Osteoblast (primary cell): ENCODE results near the gene ZNF335. TPM values are rescaled to one million over a fixed set of nuclear protein-coding genes. Genes with fewer than 3 reads are reported as not detected.

Source experiments
- DNase-seq: peaks from one replicate; pipeline ENCODE4 v3.0.0; 2011; ENCODE audit warnings: low spot score, mixed read lengths; ENCODE audit not compliant: insufficient read length; ENCODE audit errors: missing footprints
- H2AFZ ChIP-seq: 2 replicates; pipeline ENCODE4 v1.6.0; 2011; ENCODE audit warnings: mild to moderate bottlenecking, low read length
- H3K27ac ChIP-seq: 2 replicates; pipeline ENCODE4 v1.5.1; 2011; ENCODE audit warnings: mild to moderate bottlenecking, low read depth, low read length, moderate library complexity
- H3K27me3 ChIP-seq: 2 replicates; pipeline ENCODE4 v1.6.0; 2012; ENCODE audit warnings: mild to moderate bottlenecking, control low read depth, inconsistent platforms, low read length, moderate library complexity; ENCODE audit not compliant: insufficient read depth
- H3K36me3 ChIP-seq: 2 replicates; pipeline ENCODE4 v1.5.1; 2011; ENCODE audit warnings: mild to moderate bottlenecking, low read length, control low read depth, moderate library complexity; ENCODE audit not compliant: insufficient read depth
- H3K4me1 ChIP-seq: 2 replicates; pipeline ENCODE4 v1.5.1; 2011; ENCODE audit warnings: mild to moderate bottlenecking, low read length, control low read depth, moderate library complexity; ENCODE audit not compliant: insufficient read depth
- H3K4me2 ChIP-seq: 2 replicates; pipeline ENCODE4 v1.6.0; 2011; ENCODE audit warnings: mild to moderate bottlenecking, low read length; ENCODE audit not compliant: insufficient read depth
- H3K4me3 ChIP-seq: fragments of 200-600 bp; sonication (generic); 3 replicates; pipeline ENCODE4 v1.5.1; 2012; ENCODE audit warnings: mild to moderate bottlenecking, low read length, inconsistent platforms; ENCODE audit not compliant: insufficient read depth
- H3K79me2 ChIP-seq: 2 replicates; pipeline ENCODE4 v1.6.0; 2012; ENCODE audit warnings: mild to moderate bottlenecking, low read length, control low read depth, inconsistent platforms; ENCODE audit not compliant: insufficient read depth
- H3K9me3 ChIP-seq: 2 replicates; pipeline ENCODE4 v1.5.1; 2011; ENCODE audit warnings: low read depth, low read length, control low read depth
- H4K20me1 ChIP-seq: 2 replicates; pipeline ENCODE4 v1.6.0; 2012; ENCODE audit warnings: mild to moderate bottlenecking, low read length, control low read depth; ENCODE audit not compliant: insufficient read depth
- total RNA-seq: library from RNA; depleted of rRNA; stranded (reverse); fragments of >200 nt; gene quantifications from 2 replicates; pipeline ENCODE4 v1.2.3, GENCODE V29; 2012
- TF ChIP-seq, protein P1 (sequence below): IDR thresholded peaks from 2 replicates; pipeline ENCODE4 v1.5.1; 2011; ENCODE audit warnings: mild to moderate bottlenecking, low read depth, low read length, moderate library complexity; ENCODE audit errors: extremely low read depth

The ZNF335 gene
- total RNA-seq, 1 donor: 20.3 TPM

DNA sequence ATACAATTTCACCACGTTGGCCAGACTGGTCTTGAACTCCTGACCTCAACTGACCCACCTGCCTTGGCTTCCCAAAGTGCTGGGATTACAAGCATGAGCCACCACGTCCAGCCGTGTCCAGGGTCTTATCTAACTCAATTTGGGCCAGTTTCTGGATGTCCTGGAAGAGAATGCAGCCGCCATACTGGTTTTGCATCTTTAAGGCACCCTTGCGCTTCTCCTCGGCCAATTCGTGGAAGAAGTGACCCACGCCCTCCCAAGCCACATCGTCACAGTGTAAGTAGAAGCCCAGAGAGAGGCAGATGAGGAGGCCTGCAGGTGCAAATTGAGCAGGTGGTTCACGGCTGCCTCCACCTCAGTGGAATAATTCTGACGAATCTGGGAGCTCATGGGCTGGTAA is 3.7 kb upstream of the ZNF335 start:
- no peaks in the 10 kb centered on the region for H3K36me3 ChIP-seq
- H3K4me1 ChIP-seq: peaks cover 9% of the 10 kb centered on the region
- no peak overlapping the region for H3K27ac ChIP-seq
- H3K9me3 ChIP-seq: no peaks in the 10 kb centered on the region
- TF ChIP-seq, protein P1, sequence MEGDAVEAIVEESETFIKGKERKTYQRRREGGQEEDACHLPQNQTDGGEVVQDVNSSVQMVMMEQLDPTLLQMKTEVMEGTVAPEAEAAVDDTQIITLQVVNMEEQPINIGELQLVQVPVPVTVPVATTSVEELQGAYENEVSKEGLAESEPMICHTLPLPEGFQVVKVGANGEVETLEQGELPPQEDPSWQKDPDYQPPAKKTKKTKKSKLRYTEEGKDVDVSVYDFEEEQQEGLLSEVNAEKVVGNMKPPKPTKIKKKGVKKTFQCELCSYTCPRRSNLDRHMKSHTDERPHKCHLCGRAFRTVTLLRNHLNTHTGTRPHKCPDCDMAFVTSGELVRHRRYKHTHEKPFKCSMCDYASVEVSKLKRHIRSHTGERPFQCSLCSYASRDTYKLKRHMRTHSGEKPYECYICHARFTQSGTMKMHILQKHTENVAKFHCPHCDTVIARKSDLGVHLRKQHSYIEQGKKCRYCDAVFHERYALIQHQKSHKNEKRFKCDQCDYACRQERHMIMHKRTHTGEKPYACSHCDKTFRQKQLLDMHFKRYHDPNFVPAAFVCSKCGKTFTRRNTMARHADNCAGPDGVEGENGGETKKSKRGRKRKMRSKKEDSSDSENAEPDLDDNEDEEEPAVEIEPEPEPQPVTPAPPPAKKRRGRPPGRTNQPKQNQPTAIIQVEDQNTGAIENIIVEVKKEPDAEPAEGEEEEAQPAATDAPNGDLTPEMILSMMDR: no peak
- peaks cover 6% of the 10 kb centered on the region for H3K27me3 ChIP-seq
- no peaks in the 10 kb centered on the region for H4K20me1 ChIP-seq
- no peak overlapping the region for H3K4me3 ChIP-seq
- peaks cover 9% of the 10 kb centered on the region for H3K79me2 ChIP-seq
- DNase-seq: peak; percentile 17
- H3K4me2 ChIP-seq: no peak overlapping the region
- no peak overlapping the region for H2AFZ ChIP-seq

DNA sequence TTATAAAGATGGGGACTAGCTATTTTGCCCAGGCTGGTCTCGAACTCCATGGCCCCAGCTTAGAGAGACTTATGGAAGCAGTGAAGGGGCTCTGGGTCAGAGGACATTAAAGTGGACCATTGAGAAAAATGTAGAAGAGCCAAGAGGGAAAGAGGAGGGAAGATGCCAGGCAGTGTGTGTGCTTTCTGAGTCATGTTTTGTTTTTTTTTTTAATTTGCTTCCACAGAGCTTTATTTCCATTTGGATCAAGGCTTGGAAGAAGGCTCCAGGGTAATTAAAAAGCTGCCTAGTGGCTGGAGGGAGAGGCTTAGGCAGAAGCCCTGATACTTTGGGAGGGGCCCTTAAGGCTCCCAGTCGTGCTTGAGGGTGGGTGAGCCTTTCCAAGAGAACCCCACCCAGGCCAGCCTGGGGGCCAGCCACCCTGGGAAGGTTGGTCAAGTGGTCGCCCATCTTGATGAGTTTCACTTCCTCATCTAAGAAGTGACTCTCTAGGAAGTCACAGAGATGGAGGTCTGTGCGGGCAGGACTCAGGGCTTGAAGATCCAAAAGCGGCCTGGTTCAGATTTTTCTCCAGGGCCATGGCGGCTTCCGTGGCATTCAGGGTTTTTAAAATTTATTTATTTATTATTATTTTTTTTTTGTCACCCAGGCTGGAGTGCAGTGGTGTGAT is 3.0 kb upstream of the ZNF335 start:
- TF ChIP-seq, protein P1: no peak
- Histone ChIP-seq H3K9me3 (no peaks in the 10 kb centered on the region), H3K4me2 (no peak overlapping the region), H3K27ac (no peak overlapping the region), H3K79me2 (peaks cover 15% of the 10 kb centered on the region), H3K36me3 (no peaks in the 10 kb centered on the region), H3K4me1 (peaks cover 15% of the 10 kb centered on the region), H2AFZ (no peak overlapping the region), H3K27me3 (peaks cover 6% of the 10 kb centered on the region), H4K20me1 (peaks cover 6% of the 10 kb centered on the region), H3K4me3 (no peak overlapping the region)
- DNase-seq: peak; percentile 53

DNA sequence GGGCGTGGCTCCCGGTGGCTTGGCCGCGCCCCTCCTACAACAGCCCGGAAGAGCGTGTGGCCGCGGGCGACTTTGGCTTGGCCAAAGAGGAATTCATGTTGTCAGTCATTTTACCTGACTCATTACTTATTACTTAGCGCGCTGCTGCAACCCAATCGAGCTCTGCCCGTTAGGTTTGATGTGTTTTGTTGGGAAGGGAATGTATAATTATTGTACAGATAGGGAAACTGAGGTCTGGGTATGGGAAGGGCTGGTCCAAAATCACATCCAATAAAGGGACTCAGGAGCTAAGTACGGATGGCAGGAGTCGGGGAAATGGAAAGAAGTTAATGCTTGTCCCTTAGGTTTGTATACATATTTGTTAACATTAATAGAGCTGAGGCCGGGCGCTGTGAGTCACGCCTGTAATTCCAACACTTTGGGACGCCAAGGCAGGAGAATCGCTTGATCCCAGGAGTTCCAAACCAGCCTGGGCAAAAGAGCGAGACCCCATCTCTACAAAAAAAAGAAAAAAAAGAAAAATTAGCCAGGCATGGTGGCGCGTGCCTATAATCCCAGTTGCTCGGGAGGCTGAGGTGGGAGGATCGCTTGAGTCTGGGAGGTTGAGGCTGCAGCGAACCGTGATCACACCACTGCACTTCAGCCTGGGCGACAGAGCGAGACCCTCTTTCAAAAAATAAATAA is 639 bp upstream of the ZNF335 start:
- peak overlapping the region; percentile 97 for H3K4me2 ChIP-seq
- TF ChIP-seq, protein P1: no peak
- peaks cover 34% of the 10 kb centered on the region for H3K79me2 ChIP-seq
- H2AFZ ChIP-seq: peak overlapping the region; percentile 86
- peaks cover 35% of the 10 kb centered on the region for H3K4me1 ChIP-seq
- no peaks in the 10 kb centered on the region for H3K9me3 ChIP-seq
- peaks cover 27% of the 10 kb centered on the region for H4K20me1 ChIP-seq
- peak overlapping the region; percentile 91 for H3K4me3 ChIP-seq
- no peak for DNase-seq
- no peaks in the 10 kb centered on the region for H3K27me3 ChIP-seq
- peaks cover 8% of the 10 kb centered on the region for H3K36me3 ChIP-seq
- peak overlapping the region; percentile 100 for H3K27ac ChIP-seq

DNA sequence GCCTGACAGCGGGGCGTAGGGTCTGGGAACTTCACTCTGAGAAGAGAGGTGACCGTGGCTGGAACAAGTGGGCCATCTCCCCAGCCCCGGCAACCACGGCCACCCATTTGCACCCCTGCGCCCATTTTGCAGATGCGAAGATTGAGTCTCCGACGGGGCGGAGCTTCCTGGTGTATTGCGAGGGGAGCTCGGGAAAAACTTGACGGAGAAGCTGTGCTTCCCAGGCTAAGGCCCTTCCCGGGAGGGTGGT is 653 bp downstream of the ZNF335 start:
- Histone ChIP-seq H3K4me1 (peaks cover 35% of the 10 kb centered on the region), H4K20me1 (peaks cover 30% of the 10 kb centered on the region), H2AFZ (peak overlapping the region; percentile 91), H3K4me3 (peak overlapping the region; percentile 91), H3K4me2 (peak overlapping the region; percentile 97), H3K36me3 (peaks cover 17% of the 10 kb centered on the region), H3K9me3 (no peaks in the 10 kb centered on the region), H3K27me3 (no peaks in the 10 kb centered on the region), H3K79me2 (peaks cover 36% of the 10 kb centered on the region), H3K27ac (peak overlapping the region; percentile 100)
- no peak for DNase-seq
- TF ChIP-seq, protein P1: no peak
